GM18508 (cell line): ENCODE data around the gene OTOR.

Experiments
- ATAC-seq: cut with Tn5 transposase; IDR thresholded peaks from one replicate; pipeline ENCODE4 v1.9.1; 2021; ENCODE audit warnings: moderate number of reproducible peaks; ENCODE audit not compliant: insufficient read depth, unreplicated experiment

OTOR gene

DNA sequence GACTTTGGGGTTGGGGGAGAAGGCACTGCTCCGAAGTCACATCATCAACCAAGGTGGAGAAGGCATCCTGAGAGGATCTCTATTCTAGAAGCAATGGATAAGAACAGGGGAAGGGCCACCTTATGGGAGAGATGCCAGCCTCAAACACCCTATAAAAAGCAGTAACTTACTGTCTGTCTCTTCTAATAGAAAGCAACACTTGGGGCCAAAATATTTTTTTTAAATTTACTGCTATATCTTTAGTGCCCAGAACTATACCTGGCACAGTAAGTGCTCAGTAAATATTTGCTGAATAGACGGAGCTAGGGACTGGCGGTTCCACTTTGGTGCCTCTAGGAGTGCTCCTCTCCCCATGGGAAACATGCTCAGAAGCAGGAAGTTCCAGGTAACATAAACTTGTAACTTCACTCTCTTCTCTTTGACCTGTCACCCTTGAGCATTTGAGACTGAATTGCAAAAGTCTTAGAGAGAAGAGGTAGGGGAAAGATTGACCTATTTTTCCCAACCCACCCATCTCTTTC lies 807 bp upstream of the OTOR start:
- ATAC-seq = no peak

DNA sequence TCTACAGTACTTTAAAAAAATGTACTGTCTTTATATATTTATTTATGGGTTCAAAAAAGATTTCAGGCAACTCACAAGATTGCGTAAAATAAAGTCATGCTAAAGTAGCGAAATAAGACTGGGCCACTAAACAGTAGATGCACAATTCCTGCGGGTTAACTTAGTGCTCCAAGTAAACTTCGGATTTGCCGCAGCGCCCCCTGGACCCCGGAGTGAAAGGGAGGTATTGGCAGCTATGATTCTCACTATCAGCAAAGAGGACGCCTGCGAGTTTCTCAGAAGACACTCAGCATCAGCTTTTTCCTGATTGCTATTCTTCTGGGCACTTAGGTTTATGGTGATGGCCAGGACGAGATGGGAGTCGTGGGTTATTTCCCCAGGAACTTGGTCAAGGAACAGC lies 1.4 kb downstream of the OTOR start:
- no peak for ATAC-seq

DNA sequence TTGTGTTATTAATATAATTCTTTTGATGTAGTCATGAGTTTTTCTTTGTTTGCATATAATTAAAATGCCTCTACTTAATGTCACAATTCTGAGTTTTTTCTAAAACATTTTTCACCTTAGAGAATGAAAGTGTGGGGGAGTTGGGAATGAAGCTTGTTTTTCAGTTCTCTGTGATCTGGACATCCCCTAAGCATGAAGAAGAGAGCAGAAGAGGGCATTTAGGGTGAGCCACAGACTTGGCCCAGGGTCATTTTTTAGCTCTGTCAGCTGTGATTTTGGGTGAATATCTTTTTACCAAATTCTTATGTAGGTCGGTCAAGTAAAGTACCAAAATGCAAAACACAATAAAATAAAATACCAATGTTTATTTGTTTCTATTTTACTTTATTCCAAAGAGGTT lies 3.9 kb downstream of the OTOR start:
- no peak for ATAC-seq

DNA sequence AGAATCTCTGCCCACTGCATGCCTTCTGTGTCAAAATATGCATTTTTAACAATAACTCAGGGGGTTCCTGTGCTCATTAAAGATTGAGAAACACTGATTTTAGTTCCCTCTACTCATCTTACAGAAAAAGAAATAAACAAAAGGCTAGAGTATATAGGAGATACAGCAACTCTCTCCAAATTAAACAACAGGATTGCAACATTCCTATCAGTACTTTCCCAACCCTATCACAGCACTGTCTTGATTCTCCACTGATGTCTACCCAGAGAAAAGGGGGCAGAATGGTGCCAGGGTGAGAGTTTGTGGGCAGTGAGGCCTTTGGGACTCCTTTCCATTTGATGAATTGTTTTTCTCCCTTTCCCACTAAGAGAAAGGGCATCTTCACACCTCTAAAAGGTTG lies 4.7 kb downstream of the OTOR start:
- ATAC-seq = no peak

DNA sequence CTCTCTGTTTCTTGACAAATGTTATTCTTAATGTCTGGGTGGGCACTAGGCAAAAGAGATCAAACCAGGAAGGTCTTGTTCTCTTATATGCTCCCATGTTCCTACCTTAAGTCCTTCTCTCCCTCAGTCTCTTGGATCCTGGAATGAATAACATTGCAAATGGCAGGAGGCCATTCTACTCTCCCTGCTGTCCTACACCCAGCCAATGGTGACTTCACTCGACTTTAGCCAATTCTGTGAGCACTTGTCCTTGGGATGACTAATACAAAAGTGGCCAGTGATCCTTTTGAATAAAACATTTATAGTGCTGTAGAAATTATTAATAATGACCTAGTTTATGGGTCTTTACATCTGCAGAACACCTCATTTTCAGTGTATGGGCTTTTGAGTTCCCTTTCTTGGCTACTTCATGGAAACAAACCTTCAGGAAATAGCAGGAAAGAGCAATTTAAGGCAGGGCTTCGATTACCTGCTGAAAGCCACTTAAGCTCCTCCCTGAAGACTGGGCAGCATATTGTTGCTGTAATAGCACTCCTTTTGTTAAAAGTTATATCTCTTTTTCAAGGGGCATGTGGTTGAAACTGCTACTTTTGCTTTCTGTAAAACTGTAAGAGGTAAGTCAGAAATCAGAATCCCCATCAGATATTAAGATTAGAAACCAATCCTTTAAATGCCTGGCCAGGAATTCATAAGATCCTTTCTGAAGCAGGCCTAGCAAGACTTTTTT lies 10.5 kb downstream of the OTOR start:
- ATAC-seq = no peak

DNA sequence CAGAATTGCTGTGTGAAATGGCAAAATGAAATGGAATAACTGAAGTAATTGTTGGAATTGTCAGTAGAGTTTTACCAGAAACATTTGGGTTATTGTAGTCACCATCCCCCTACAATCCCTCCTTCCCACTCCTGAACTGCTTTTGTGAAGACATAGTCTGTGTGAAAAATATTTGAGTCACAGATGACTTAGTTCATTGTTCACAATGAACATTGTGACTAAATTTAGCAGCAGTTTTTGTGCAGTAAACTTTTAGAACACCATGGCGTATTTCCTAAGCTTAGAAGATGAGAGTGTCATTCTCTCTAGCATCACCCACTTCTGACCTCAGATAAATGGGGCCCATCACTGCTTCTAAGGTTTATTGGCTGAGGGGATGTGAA lies 11.0 kb downstream of the OTOR start:
- no peak for ATAC-seq

DNA sequence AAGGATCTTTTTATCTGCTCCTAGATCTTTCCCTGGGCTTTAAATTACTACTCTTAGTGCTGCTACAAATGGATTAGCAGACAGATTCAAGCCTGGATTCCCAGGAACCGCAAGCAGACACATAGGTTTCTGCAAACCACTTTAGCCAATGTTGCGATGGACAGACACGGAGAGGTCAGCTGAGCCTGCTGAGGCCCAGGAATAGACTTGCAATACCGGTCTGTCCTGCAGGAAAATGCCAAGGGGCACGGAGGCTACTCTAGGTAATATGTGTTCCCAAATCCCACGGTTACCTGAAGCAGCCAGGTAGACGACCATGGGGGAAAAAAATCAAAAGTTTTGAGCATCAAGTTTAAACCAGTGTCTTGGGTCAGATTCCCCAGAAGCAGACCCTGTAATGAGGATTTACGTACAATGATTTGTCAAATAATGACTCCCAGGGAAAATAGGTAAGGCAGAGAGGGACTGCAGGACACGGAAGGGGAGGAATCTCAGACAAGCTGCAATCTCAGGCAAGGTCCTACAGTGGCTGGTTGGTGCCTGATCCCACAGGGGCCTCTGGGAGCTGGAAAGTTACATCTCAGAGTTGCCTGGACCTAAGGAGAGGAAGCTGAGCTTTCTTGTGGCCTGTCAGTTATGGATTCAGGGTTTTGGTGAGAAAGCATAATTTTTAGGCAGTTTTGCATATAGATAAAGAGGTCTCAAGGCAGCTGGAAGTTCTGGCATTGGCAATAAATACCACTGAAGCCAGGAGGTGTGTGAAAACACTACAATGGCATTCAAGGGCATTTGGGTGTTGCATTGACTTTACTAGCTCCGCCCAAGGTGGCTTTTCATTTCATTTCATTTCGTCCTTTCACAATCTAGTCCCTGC lies 12.5 kb downstream of the OTOR start:
- ATAC-seq = no peak

DNA sequence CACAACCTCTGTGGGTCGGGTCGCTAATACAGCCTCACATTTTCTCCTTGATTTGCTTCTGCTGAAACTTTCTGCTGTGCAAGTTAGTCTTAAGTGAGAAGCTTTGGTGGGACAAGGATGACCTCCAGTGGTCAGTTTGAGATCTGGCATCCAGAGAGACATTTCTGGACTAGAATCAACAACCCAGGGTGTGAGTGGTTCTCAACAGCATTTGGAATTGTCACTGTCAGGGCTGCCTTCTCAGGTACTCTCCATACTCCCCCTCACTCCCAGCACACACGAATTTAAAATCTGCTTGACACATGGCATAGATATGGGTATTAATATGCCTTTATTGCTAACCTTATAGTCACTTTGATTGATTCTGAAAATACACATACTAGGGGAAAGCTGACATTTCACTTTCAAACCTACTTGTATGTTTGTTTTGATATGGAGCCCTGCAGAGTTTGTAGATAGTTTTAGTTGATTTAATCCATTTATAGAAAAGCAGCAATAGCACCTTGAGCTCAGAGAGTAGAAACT lies 13.2 kb downstream of the OTOR start:
- peak; percentile 80 for ATAC-seq

DNA sequence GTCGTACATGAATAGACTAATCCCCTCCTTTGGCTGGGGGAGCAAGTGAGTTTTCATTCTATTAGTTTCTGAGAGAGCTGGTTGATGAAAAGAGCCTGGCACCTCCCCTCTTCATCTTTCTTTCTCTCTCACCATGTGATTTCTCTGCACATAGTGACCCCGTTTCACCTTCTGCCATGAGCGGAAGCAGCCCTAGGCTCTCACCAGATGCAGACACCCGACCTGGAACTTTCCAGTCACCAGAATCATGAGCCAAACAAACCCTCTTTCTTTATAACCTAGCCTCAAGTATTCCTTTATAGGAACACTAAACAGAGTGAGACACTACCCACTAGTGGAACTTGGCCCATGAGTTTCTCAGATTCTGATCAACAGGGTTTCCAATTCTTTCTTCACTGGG lies 16.4 kb downstream of the OTOR start:
- no peak for ATAC-seq

DNA sequence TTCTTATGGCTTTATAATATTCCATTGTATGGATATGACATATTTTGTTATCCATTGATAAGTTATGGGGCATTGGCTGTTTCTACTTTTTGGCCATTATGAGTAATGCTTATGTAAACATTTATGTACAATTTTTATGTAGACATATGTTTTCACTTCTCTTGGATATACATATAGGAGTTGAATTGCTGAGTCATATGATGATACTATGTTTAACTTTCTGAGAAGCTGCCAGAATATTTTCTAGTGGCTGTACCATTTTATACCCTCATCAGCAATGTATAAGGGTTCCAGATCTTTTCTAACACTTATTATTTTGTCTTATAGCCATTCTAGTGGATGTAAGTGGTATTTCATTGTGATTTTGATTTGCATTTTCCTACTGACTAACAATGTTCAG lies 23.1 kb downstream of the OTOR start:
- no peak for ATAC-seq

DNA sequence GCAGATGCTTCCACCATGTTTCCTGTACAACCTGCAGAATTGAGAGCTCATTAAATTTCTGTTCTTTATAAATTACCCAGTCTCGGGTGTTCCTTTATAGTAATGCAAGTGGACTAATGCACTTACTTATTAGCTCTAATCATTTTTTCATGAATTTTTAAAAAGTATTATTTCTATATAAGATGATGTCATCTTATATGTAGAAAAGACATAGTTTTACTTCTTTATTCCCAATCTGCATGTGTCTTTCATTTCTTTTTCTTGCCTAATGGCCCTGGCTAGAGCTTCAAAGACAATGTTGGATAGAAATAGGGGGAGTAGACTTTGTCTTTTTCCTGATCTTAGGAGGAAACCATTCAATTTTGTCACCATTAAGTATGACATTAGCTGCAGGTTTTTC lies 27.8 kb downstream of the OTOR start:
- ATAC-seq = no peak

DNA sequence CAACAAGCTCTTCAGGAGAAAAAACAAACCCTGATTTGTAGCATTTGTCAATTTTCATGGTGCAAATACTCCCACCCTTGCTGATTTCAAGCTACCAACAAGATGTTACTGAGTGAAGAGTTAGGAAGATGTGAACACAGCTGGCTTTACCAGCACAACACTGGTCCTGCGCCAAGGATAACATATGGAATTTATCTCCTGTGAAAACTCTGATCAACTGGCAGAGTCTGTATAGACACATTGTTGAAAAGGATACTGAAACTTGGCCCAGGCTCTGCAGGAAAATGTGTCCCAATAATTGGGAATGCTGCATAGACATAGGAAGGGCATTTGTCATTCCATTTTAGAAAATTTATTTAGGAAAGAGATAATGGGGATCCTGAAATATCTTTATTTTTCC lies 29.0 kb downstream of the OTOR start:
- no peak for ATAC-seq

DNA sequence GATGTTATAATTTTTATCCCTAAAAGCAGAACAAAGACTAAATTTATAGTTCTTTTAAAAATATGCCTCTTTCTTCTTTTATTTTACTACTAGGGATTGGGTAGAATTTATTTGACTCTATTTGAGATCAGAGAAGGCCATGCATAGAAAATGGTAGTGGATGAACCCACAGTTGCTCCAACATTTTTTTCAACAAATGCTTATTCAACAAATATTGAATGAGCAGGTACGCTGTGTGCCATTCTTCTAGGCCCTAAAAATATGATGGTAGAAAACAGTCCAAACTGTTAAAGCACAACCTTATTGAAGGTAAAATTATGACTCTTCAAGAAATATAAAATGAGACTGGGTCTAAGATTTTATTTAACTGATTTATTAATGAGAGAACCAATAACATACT lies 30.0 kb downstream of the OTOR start:
- no peak for ATAC-seq

DNA sequence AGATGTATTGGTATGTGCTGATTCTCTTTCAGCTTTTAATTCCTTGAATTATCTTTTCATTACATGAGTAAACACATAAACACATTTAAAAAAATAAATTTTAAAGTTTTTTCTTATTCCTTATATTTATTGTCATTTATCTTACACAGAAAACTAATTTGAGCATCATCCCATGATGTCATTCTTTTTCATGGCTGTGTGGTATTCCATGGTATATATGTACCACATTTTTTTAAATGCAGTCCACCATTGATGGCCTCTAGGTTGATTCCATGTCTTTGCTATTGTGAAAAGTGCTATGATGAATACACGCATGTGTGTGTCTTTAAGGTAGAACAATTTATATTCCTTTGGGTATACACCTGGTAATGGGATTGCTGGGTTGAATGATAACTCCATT lies 33.3 kb downstream of the OTOR start:
- ATAC-seq = no peak

DNA sequence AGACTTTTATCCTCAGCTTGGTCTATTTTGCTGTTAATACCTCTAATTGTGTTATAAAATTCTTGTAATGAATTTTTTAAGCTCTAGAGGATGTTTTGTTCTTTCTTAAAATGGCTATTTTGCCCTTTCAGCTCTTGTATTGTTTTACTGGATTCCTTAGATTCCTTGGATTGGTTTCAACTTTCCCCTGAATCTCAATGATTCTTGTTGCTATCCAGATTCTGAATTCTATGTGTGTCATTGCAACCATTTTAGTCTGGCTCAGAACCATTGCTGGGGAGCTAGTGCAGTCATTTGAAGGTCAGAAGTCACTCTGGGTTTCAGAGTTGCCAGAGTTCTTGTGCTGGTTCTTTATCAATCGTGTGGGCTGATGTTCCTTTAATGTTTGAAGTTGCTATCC lies 37.1 kb downstream of the OTOR start:
- ATAC-seq = no peak
